Gastrocnemius medialis (tissue), 4 donors: Measurements from ENCODE around the gene ZNF438. TPM values are rescaled to one million over a fixed set of nuclear protein-coding genes. Genes with fewer than 3 reads are reported as not detected.

Experiments used
- ATAC-seq, 2 donors: fragments of 150-250 bp; one replicate each; pipeline ENCODE4 v1.9.1; 2016
- DNase-seq, 2 donors: peaks; one replicate each; pipeline ENCODE4 v3.0.0-alpha.2; 2019
- H3K27ac ChIP-seq, 4 donors: fragments of 200-600 bp; sonication (generic); 1 replicate in 1 of 4; 2 replicates in 3 of 4; pipeline ENCODE4 v1.5.1; 2016 to 2018; ENCODE audit warnings: mild to moderate bottlenecking in 2 of 4, moderate library complexity in 1 of 4
- H3K27me3 ChIP-seq, 3 donors: fragments of 200-600 bp; sonication (generic) in 2 of 3; 1 replicate in 1 of 3; 2 replicates in 2 of 3; pipeline versions ENCODE4 v1.5.1 to v1.6.0; 2016 to 2019; ENCODE audit warnings: mild to moderate bottlenecking in 1 of 3, moderate library complexity in 1 of 3
- H3K36me3 ChIP-seq, 2 donors: fragments of 200-600 bp; sonication (generic) in 1 of 2; one replicate each; pipeline ENCODE4 v1.5.1; 2017 to 2018
- H3K4me1 ChIP-seq, 2 donors: fragments of 200-600 bp; sonication (generic) in 1 of 2; one replicate each; pipeline ENCODE4 v1.5.1; 2016 to 2017; ENCODE audit warnings: mild to moderate bottlenecking in 2 of 2
- H3K4me3 ChIP-seq, 4 donors: fragments of 200-600 bp; sonication (generic) in 3 of 4; 1 replicate in 1 of 4; 2 replicates in 3 of 4; pipeline ENCODE4 v1.5.1; 2016 to 2019; ENCODE audit warnings: mild to moderate bottlenecking in 2 of 4
- H3K9me3 ChIP-seq, 3 donors: fragments of 200-600 bp; sonication (generic) in 2 of 3; 1 replicate in 1 of 3; 2 replicates in 2 of 3; pipeline ENCODE4 v1.5.1; 2016 to 2019
- POLR2A ChIP-seq, 2 donors: fragments of 450-650 bp; IDR thresholded peaks; one replicate each; pipeline ENCODE4 v1.6.1; 2017; ENCODE audit warnings: antibody characterized with exemption in 2 of 2, mild to moderate bottlenecking in 2 of 2, moderate library complexity in 2 of 2
- in situ Hi-C, 4 donors: fragments of 200-750 bp; cut with MboI; loops; one replicate each; pipeline versions ENCODE4 v1.15.0 to v1.8.0; 2017; ENCODE audit warnings: low sequenced_read_pairs in 4 of 4
- intact Hi-C: fragments of 100-400 bp; cut with DNase I; formaldehyde crosslinking; loops from one replicate; pipeline ENCODE4 v1.15.1; 2023; ENCODE audit warnings: low total_unique reads
- total RNA-seq, 4 donors: library from RNA; depleted of rRNA; stranded (reverse); fragments of >200 nt; gene quantifications; one replicate each; pipeline versions ENCODE4 v1.1.0 to v1.2.3, GENCODE V29; 2016
- TF ChIP-seq, protein P1 (sequence below), 5 experiments: fragments of 450-650 bp in 3 of 5; fragments of 200-600 bp in 2 of 5; sonication (generic) in 2 of 5; IDR thresholded peaks in 4 of 5; conservative IDR thresholded peaks in 1 of 5; 1 replicate in 4 of 5; 2 replicates in 1 of 5; pipeline ENCODE4 v1.5.1; 2016 to 2019; ENCODE audit warnings: antibody characterized with exemption in 5 of 5, mild to moderate bottlenecking in 3 of 5, moderate library complexity in 3 of 5

Gene ZNF438
- total RNA-seq, 4 donors from 2014 or later, result 14.4 to 37.0 (median 26.5) TPM

GRCh38 chr10:30993155-30993554, 38.5 kb downstream of the ZNF438 start:
- Histone ChIP-seq H3K36me3 (no peaks in the 10 kb centered on the region), H3K4me3 (no peak overlapping the region), H3K4me1 (peaks cover 16 to 38% of the 10 kb centered on the region in 2 donors), H3K27me3 (no peaks in the 10 kb centered on the region), H3K27ac (peak overlapping the region in 2 of 4 donors; percentile 17 to 46), H3K9me3 (no peaks in the 10 kb centered on the region)
- ATAC-seq (no peak), DNase-seq (no peak)
- in situ Hi-C loops, result no loop called here
- intact Hi-C loops, result no loop called here
- no peak for TF ChIP-seq POLR2A (IDR thresholded peaks at IDR 0.05)
- TF ChIP-seq, protein P1, sequence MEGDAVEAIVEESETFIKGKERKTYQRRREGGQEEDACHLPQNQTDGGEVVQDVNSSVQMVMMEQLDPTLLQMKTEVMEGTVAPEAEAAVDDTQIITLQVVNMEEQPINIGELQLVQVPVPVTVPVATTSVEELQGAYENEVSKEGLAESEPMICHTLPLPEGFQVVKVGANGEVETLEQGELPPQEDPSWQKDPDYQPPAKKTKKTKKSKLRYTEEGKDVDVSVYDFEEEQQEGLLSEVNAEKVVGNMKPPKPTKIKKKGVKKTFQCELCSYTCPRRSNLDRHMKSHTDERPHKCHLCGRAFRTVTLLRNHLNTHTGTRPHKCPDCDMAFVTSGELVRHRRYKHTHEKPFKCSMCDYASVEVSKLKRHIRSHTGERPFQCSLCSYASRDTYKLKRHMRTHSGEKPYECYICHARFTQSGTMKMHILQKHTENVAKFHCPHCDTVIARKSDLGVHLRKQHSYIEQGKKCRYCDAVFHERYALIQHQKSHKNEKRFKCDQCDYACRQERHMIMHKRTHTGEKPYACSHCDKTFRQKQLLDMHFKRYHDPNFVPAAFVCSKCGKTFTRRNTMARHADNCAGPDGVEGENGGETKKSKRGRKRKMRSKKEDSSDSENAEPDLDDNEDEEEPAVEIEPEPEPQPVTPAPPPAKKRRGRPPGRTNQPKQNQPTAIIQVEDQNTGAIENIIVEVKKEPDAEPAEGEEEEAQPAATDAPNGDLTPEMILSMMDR (IDR thresholded peaks at IDR 0.05 in 4 of 5, conservative IDR thresholded peaks at IDR 0.05 in 1 of 5), result no peak

GRCh38 chr10:30992681-30993080, 39.0 kb downstream of the ZNF438 start:
- ATAC-seq, result peak in 1 of 2 donors; percentile 33
- H3K36me3 ChIP-seq, result no peaks in the 10 kb centered on the region
- no peak overlapping the region for H3K4me3 ChIP-seq
- intact Hi-C loops (no loop called here), in situ Hi-C loops (no loop called here)
- peak overlapping the region in 2 of 4 donors; percentile 14 to 46 for H3K27ac ChIP-seq
- no peak for DNase-seq
- H3K27me3 ChIP-seq, result no peaks in the 10 kb centered on the region
- H3K4me1 ChIP-seq, result peaks cover 16 to 38% of the 10 kb centered on the region in 2 donors
- no peaks in the 10 kb centered on the region for H3K9me3 ChIP-seq
- TF ChIP-seq, protein P1 (IDR thresholded peaks at IDR 0.05 in 4 of 5, conservative IDR thresholded peaks at IDR 0.05 in 1 of 5), result no peak
- no peak for TF ChIP-seq POLR2A (IDR thresholded peaks at IDR 0.05)

DNA sequence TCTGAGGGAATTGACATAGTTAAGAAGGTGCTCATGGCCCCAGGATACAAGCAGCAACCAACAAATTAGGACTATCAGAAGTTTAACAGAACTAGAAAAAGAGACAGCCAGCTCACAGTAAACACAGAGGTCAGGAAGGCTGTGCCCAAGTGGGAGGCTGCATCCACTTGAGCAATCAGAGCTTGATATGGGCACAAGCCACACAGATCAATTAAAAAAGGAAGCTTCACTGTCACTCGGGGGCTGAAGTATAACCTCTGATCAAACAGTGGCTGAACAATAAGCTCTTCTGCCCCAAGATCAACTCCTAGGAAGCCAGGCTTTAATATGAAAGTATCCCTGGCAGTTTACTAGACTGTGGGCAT, 40.0 kb downstream of the ZNF438 start:
- ATAC-seq, result peak in 1 of 2 donors; percentile 13
- in situ Hi-C loops (no loop called here), intact Hi-C loops (no loop called here)
- H3K4me3 ChIP-seq, result no peak overlapping the region
- H3K27me3 ChIP-seq, result no peaks in the 10 kb centered on the region
- no peak for DNase-seq
- TF ChIP-seq POLR2A (IDR thresholded peaks at IDR 0.05), result no peak
- TF ChIP-seq, protein P1 (IDR thresholded peaks at IDR 0.05 in 4 of 5, conservative IDR thresholded peaks at IDR 0.05 in 1 of 5), result no peak
- H3K36me3 ChIP-seq, result no peaks in the 10 kb centered on the region
- no peaks in the 10 kb centered on the region for H3K9me3 ChIP-seq
- peak overlapping the region in 2 of 4 donors; percentile 39 to 46 for H3K27ac ChIP-seq
- peaks cover 20 to 39% of the 10 kb centered on the region in 2 donors for H3K4me1 ChIP-seq

GRCh38 chr10:30990971-30991646, 40.6 kb downstream of the ZNF438 start:
- intact Hi-C loops, result no loop called here
- Histone ChIP-seq H3K27ac (peak overlapping the region in 3 of 4 donors; percentile 8 to 46 (median 39)), H3K4me3 (no peak overlapping the region), H3K4me1 (peaks cover 24 to 44% of the 10 kb centered on the region in 2 donors), H3K27me3 (no peaks in the 10 kb centered on the region), H3K36me3 (no peaks in the 10 kb centered on the region), H3K9me3 (no peaks in the 10 kb centered on the region)
- TF ChIP-seq, protein P1 (IDR thresholded peaks at IDR 0.05 in 4 of 5, conservative IDR thresholded peaks at IDR 0.05 in 1 of 5), result no peak
- no peak for TF ChIP-seq POLR2A (IDR thresholded peaks at IDR 0.05)
- DNase-seq, result no peak
- in situ Hi-C loops, result no loop called here
- no peak for ATAC-seq
